K562 (cell line): ENCODE measurements around the gene GALNT17. TPM values are rescaled to one million over a fixed set of nuclear protein-coding genes. Genes with fewer than 3 reads are reported as not detected.

Source experiments
- CBFA2T2 ChIP-seq: fragments of 450-650 bp; conservative IDR thresholded peaks from 2 replicates; pipeline ENCODE4 v1.6.1; 2017; ENCODE audit warnings: mild to moderate bottlenecking
- CTCFL ChIP-seq: IDR thresholded peaks from 2 replicates; pipeline ENCODE4 v1.6.1; 2011; ENCODE audit warnings: borderline replicate concordance, low read depth, mild to moderate bottlenecking, moderate library complexity, low read length; ENCODE audit not compliant: insufficient read depth, poor library complexity, severe bottlenecking
- EHMT2 ChIP-seq: fragments of 450-650 bp; IDR thresholded peaks from 2 replicates; pipeline ENCODE4 v1.6.1; 2018; ENCODE audit warnings: antibody characterized with exemption
- HDAC1 ChIP-seq, 2 experiments: fragments of 450-650 bp; IDR thresholded peaks; 2 replicates each; pipeline ENCODE4 v1.6.1; 2016 to 2017; ENCODE audit warnings: inconsistent platforms in 1 of 2, mild to moderate bottlenecking in 1 of 2, moderate library complexity in 1 of 2
- HOMEZ ChIP-seq: fragments of 250-450 bp; sonication (Bioruptor Pico); IDR thresholded peaks from 2 replicates; pipeline ENCODE4 v1.4.0; 2020; ENCODE audit warnings: mild to moderate bottlenecking, moderate library complexity
- IRF9 ChIP-seq: fragments of 450-650 bp; IDR thresholded peaks from 2 replicates; pipeline ENCODE4 v1.6.1; 2016; ENCODE audit warnings: missing biosample characterization, missing genetic modification characterization
- MLLT1 ChIP-seq, 2 experiments: fragments of 450-650 bp; IDR thresholded peaks; 2 replicates each; pipeline ENCODE4 v1.6.1; 2016
- MYBL2 ChIP-seq, 2 experiments: fragments of 450-650 bp in 1 of 2; sonication (generic) in 1 of 2; formaldehyde crosslinking in 1 of 2; IDR thresholded peaks; 2 replicates each; pipeline versions ENCODE4 v1.6.1 to v1.8.1; 2017 to 2022; ENCODE audit warnings: borderline replicate concordance in 1 of 2, inconsistent platforms in 1 of 2, low read depth in 1 of 2, mild to moderate bottlenecking in 1 of 2, missing genetic modification reagents in 1 of 2, moderate library complexity in 1 of 2
- NCOR1 ChIP-seq: fragments of 450-650 bp; IDR thresholded peaks from 2 replicates; pipeline ENCODE4 v1.6.1; 2016; ENCODE audit warnings: mild to moderate bottlenecking, moderate library complexity
- NEUROD1 ChIP-seq: fragments of 150-350 bp; IDR thresholded peaks from 2 replicates; pipeline ENCODE4 v1.6.1; 2014; ENCODE audit warnings: borderline replicate concordance, low read length, low read depth; ENCODE audit not compliant: partially characterized antibody
- NFIX ChIP-seq: fragments of 250-450 bp; sonication (Bioruptor Pico); IDR thresholded peaks from 2 replicates; pipeline ENCODE4 v1.4.0; 2020; ENCODE audit warnings: low read depth, mild to moderate bottlenecking, moderate library complexity
- NFYB ChIP-seq: IDR thresholded peaks from 2 replicates; pipeline ENCODE4 v1.6.1; 2011; ENCODE audit warnings: mild to moderate bottlenecking, moderate library complexity; ENCODE audit not compliant: insufficient read length; ENCODE audit errors: extremely low read depth
- PHTF2 ChIP-seq: fragments of 250-450 bp; sonication (Bioruptor Pico); IDR thresholded peaks from 2 replicates; pipeline ENCODE4 v1.5.0; 2021; ENCODE audit warnings: mild to moderate bottlenecking
- PML ChIP-seq: IDR thresholded peaks from 2 replicates; pipeline ENCODE4 v1.6.1; 2012; ENCODE audit warnings: low read length, inconsistent platforms
- SMAD4 ChIP-seq: fragments of 250-450 bp; sonication (Bioruptor Pico); conservative IDR thresholded peaks from 2 replicates; pipeline ENCODE4 v1.8.0; 2021; ENCODE audit warnings: inconsistent platforms, mild to moderate bottlenecking, moderate library complexity
- SOX6 ChIP-seq: fragments of 450-650 bp; IDR thresholded peaks from 2 replicates; pipeline ENCODE4 v1.6.1; 2014; ENCODE audit warnings: mild to moderate bottlenecking
- SREBF2 ChIP-seq: sonication (generic); formaldehyde crosslinking; IDR thresholded peaks from 2 replicates; pipeline ENCODE4 v1.4.0; 2020; ENCODE audit warnings: mild to moderate bottlenecking, missing genetic modification reagents
- TCF7 ChIP-seq: sonication (generic); IDR thresholded peaks from 2 replicates; pipeline ENCODE4 v1.6.1; 2016; ENCODE audit warnings: antibody characterized with exemption, borderline replicate concordance
- TEAD4 ChIP-seq, 2 experiments: sonication (generic) in 1 of 2; formaldehyde crosslinking in 1 of 2; IDR thresholded peaks; 2 replicates each; pipeline versions ENCODE4 v1.6.1 to v1.8.0; 2012 to 2022; ENCODE audit warnings: borderline replicate concordance in 1 of 2, inconsistent platforms in 1 of 2, low read length in 1 of 2, mild to moderate bottlenecking in 1 of 2, missing genetic modification reagents in 1 of 2
- ZBTB43 ChIP-seq: sonication (generic); formaldehyde crosslinking; IDR thresholded peaks from 2 replicates; pipeline ENCODE4 v1.8.0; 2023; ENCODE audit warnings: mild to moderate bottlenecking, missing genetic modification reagents
- ZKSCAN8 ChIP-seq: fragments of 200-800 bp; sonication (Bioruptor generic); IDR thresholded peaks from 2 replicates; pipeline ENCODE4 v1.6.1; 2016; ENCODE audit warnings: missing genetic modification characterization, missing compliant biosample characterization
- polyA plus RNA-seq, 8 experiments: library from polyadenylated mRNA; depleted of rRNA in 4 of 8; stranded (reverse) in 5 of 8; unstranded in 3 of 8; fragments of >200 nt; fragmentation: Nextera tagmentation in 2 of 8; fragmentation: Illumina TruSeq in 1 of 8; extraction: Ambion mirVana in 2 of 8; extraction: Trizol in 1 of 8; gene quantifications; 2 replicates each; pipeline versions ENCODE4 v1.2.1 to v1.2.3, GENCODE V29; 2011 to 2014; ENCODE audit warnings: inconsistent platforms in 1 of 8, missing spikeins in 1 of 8
- total RNA-seq, 7 experiments: library from RNA; depleted of rRNA in 6 of 7; stranded (reverse); fragments of >200 nt in 6 of 7; fragmentation: Illumina TruSeq in 2 of 7; extraction: Trizol in 2 of 7; gene quantifications; 2 replicates each; pipeline versions ENCODE4 v1.2.1 to v1.2.3, GENCODE V29; 2011 to 2021; ENCODE audit warnings: low replicate concordance in 1 of 7

GALNT17 gene
- total and polyA plus RNA-seq, 9 of the 15 experiments (the other 6 are each of a cell fraction or from before 2014, with no cell fraction given) = not detected

- TF ChIP-seq EHMT2 (no peak), ZBTB43 (CRISPR knock-in tag) (no peak), NCOR1 (0 out of 2 replicates have a peak, but pooled peaks have one; percentile 28), TCF7 (no peak), HOMEZ (CRISPR knock-in tag) (no peak), IRF9 (tag) (no peak), NFYB (peak; percentile 16), PML (0 out of 2 replicates have a peak, but pooled peaks have one; percentile 35), SREBF2 (CRISPR knock-in tag) (no peak), SOX6 (no peak), TEAD4 (IDR thresholded peaks at IDR 0.05; ENCODE audit: low read length) (peak; percentile 83), TEAD4 (CRISPR knock-in tag; IDR thresholded peaks at IDR 0.05; ENCODE audit: borderline replicate concordance) (no peak), PHTF2 (no peak), SMAD4 (CRISPR knock-in tag) (no peak), HDAC1 (IDR thresholded peaks at IDR 0.05) (no peak), CBFA2T2 (peak; percentile 67), NFIX (CRISPR knock-in tag) (no peak), CTCFL (no peak), MLLT1 (IDR thresholded peaks at IDR 0.05) (no peak), ZKSCAN8 (CRISPR knock-in tag) (no peak), NEUROD1 (no peak), MYBL2 (IDR thresholded peaks at IDR 0.05; ENCODE audit: low read depth) (no peak), MYBL2 (CRISPR knock-in tag; IDR thresholded peaks at IDR 0.05; ENCODE audit: borderline replicate concordance) (no peak)
Observed at GRCh38 chr7:71220210-71220695, 88.3 kb downstream of the GALNT17 start (continued).
